GM19099 (cell line): ENCODE data around the gene GALNT2.

Experiments
- POLR2A ChIP-seq: IDR thresholded peaks from 3 replicates; pipeline ENCODE4 v1.6.1; 2011; ENCODE audit warnings: low read depth; ENCODE audit not compliant: insufficient read length; ENCODE audit errors: extremely low read depth

The GALNT2 gene

DNA sequence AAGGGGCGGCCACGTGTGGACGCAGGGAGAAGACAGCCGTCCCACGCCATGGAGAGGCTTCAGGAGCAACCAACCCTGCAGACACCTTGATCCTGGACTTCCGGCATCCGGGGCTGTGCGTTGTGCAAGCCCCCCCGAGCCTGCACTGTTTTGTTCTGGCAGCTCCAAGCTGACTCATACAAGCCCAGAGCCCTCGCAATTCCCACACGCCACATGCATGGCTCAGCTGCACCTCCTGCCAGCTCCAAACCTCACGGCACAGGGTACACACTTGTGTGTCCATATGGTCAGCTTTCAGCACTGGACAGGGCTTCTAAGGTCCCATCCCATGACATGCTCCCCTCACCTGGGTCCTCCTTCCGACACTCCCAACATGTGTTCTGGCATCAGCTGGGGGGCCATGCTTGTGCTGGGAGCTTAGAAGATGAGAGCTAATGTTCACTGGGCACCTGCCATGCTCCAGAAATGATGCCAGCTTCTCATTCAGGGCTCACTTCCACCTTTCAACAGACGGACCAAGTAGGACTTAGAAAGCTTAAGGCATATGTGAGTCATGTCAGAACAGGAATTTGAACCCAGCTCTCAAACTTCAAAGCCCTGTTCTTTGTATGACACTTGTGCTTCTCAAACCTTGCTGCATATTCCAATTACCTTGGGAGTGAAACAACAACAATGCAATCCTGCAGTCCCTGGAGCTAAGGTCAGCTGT is 221.8 kb downstream of the GALNT2 start:
- no peak for TF ChIP-seq POLR2A

DNA sequence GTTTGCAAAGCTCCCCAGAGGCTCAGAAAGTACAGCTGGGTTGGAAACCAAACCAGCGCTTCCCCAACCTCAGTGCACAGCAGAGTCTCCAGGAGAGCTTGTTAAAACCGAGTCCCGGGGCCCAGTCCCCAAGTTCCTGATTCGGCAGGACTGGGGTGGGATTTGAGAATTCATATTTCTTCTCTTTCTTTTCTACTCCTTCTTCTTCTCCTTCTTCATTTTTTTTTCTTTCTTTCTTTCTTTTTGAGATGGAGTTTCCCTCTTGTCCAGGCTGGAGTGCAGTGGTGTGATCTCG is 222.3 kb downstream of the GALNT2 start:
- no peak for TF ChIP-seq POLR2A

DNA sequence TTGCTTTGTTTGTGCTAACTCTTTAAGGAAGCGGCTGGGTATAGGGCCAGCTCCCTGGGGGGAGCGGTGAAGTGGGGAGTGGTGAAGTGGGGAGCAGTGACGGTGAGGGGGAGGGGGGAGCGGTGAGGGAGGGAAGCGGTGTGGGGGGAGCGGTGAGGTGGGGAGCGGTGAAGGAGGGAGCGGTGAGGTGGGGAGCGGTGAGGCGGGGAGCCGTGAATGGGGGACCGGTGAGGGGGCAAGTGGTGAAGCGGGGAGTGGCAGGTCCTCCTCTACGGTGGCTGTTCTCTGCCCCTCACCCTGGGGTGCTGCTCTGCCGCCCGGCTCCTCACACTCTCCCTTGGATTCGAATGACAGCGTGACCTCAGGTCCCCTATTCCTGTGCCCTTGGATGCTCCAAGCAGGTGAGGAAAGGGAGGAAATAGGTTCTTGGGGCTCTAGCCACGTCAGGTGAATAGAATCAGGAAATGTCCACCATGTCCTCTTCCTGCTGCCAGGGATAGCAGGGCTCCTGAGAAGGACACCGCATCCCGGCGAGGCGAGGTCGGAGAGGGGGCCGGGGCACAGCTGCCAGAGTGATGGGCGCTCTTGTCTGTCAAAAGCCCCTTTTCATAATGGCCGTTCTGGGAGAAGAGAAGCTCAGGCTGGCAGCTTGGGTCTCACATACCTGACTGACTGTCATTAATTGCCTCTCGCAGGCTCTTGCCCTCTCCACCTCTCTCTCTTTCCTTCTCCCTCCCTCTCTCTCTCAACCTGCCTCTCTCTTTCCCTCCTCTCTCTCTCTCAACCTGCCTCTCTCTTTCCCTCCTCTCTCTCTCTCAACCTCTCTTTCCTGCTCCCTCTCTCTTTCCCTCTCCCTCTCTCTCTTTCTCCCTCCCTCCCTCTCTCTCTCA is 224.9 kb downstream of the GALNT2 start:
- TF ChIP-seq POLR2A, result no peak

DNA sequence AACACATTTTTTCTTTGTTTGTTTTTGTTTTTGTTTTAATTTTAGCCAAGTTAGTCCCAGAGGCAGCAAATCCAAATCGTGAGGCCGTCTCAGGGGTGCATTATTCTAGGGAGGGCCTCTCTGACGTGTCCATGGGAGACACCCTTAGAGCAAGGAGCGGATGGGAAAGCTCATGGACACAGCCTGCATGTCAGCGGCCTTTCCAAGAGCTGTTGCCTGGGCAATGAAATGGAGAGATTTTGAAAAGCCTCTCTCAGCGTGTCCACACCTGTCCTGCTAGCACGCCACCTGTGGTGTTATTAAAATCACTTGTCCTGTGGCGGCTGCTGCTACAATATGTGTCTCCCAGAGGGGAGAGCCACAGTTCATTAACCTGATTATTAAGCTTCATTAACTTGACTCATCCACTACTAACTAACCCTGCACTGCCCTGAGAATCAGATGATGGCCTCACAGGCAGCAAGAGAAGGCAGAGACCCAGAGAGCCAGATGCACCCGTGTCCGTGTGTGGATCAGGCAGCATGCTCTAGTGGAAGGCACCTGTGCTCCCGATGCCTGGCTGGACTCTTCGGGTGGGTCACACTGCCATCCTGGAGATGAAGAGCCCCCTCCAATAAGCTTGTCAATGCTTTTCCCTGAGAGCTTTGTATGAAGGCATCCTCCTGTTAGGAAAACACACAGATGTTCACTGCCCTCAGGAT is 225.8 kb downstream of the GALNT2 start:
- TF ChIP-seq POLR2A, result no peak

DNA sequence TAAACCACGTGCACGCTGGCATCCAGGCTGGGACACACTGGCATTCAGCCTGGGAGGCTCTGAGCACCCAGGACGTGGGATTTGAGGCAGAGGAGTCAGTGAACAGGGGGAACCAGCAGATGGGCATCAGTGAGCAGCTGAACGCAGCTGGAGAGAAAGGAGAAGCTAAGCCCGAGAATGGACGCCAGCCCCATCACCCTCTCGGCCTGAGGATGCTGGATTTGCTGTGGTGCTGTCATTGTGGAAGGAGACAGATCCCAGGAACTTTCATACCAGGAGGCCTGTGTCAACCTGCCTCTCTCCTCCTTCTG is 226.3 kb downstream of the GALNT2 start:
- TF ChIP-seq POLR2A, result no peak

DNA sequence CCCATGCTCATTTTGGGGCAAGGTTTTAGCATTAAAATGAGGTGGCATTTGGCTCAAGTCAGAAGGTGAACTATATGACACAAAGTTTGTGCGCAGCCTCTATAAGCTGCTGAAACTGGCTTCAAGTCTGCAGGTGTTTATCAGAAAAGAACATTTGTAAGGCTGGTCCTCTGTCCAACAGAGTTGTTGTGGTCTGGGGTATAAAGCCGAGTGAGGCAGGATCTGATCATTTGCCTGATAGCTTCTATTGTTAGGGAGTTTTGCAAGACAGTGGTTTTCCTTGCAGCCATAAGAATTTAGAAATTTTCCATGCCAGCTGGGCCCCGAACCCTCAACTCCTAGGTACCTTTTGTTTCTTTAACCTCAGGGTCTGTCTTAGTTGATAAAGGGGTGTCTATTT is 228.3 kb downstream of the GALNT2 start:
- TF ChIP-seq POLR2A, result no peak

DNA sequence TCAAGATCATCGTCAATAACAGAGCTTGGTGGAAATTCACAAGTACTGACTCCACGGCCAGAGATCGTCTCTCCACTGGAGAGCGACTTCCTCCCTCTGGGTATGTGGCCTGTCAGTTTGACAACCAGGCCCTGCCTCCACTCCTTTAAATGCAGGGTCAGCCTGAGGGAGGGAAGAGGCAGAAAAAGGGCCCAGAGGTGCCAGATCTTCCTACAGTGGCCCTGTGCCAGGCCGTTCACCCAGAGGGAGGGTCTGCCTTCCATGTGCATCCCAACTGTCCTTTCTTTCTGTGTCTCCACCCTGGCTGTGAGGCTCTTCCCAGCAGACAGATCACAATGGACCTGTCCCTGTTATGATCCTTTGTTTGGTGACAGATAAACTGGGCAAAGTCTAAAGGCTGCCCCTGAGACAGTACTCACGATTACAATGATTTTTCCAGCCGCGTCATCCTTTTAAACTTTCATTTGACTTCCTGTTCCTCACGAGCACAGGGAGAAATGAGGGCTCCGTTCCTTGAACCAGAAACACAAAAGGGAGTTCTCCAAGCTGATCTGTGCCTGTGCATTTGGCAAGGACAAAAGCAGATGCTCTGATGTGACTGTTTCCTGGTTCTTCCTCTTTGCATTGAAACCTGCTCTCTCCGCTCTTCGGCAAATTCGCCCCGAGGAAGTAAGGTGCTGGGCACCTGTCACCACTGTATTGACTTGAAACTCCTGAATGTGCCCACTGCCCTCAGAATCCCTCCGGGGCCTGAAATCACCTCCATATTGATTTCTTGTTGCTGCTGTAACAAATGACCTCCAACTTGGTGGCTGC is 232.4 kb downstream of the GALNT2 start:
- no peak for TF ChIP-seq POLR2A

DNA sequence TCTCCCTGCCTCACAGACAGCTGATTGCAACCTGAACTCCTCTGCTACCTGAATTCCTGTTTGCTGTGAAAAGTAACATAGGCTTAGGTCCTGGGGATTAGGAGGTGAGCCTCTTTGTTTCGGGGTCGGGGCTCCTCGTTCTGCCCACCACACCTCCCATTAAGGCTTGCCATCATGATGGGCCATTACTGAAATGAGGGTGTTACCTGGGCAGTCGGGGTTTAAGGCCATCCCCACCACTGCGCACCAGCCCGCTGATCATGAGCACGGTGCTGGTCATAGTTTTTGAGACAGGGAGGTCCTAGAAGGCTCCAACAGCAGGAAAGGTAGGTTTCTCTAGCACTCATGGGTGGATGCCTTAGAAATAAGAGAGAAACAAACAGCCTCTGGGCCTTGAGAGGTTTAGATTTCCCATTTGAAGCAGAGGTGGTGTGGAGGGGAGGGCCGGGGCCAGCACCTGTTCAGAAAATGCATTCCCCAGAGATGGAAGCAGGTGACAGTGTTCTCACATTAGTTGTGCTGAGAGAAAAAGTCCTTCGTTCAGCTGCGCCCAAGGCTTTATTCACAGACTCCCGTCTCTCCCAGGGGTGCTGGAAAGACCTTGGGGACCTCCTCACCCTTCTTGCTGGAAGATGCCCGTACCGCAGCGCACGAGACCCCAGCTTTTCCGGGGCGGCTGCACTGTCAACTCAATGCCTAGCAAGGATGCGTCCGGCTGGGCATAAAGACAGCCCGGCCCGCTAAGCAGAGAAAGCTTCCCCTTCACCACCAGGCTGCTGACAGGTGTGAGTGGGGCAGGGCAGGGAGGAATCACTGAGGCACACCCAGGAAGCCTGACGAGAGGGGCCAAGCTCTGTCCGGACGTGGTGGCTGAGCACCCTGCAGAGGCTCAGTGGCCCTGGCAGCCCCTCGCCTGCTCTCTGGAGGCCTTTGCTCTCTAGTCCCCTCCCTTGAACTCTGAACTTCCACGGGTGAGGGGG is 233.6 kb downstream of the GALNT2 start:
- no peak for TF ChIP-seq POLR2A

DNA sequence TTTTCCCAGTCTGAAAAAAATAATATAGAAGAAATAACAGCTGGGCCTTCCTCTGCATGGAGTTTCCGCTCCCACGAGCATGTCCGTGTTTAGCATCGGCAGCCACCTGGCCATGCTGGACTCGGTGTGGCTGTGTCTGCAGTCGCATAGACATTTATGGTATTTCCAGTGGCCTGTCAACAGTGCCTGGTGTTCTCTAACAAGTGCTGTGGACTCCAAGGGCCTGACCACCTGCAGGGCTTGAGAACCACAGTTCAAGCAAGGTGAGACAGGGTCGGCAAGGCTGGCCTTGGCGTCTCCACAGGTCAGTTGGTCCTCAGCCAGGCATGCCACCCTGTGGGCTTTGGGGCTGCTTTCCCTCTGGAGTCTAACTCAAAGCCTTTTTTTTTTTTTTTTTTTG is 234.3 kb downstream of the GALNT2 start:
- no peak for TF ChIP-seq POLR2A

DNA sequence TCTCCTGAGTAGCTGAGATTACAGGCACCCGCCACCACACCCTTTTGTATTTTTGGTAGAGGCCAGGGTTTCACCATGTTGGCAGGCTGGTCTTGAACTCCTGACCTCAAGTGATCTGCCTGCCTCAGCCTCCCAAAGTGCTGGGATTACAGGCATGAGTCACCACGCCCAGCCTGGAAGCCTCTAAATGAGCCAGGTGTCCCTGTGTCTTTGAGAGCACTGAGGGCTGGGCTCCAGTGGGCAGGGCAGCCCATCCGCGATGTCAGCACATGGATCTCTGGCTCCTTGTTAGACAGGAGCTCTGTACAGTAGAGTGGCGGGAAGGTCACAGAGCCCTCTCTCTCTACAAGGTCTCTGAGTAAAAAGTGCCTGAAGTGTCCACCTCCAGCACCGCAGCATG is 234.8 kb downstream of the GALNT2 start:
- no peak for TF ChIP-seq POLR2A

DNA sequence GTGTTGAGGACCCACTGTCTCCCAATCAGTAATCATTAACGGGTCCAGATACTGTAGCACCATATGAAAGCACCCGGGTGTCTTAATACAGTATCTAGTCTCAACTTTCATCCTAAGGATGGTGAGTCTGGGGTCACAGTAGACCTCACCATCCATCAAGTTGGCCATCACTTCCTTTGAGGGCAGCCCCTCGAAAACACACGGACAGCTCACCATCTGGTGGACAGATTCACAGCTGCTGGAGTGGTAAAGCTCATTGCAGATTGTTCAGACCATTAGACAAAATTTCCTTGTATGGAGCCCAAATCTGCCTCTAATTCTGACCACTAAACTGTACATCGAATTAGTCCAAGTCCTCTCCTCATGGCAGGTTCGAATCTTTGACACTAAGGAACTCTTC is 236.0 kb downstream of the GALNT2 start:
- no peak for TF ChIP-seq POLR2A

DNA sequence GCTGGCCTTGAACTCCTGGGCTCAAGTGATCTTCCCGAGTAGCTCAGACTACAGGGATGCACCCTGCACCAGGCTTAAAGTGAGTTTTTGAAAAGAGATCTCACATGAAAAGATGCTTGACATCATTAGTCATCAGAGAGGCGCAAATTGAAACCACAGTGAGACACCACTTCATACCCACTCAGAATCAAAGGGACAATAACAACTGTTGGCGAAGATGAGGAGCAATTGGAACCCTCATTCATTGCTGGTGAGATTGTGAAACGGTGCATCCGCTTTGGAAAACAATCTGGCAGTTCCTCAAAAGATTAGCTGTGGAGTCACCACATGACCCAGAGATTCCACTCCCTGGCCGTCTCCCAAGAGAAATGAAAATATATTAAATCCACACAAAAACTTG is 236.8 kb downstream of the GALNT2 start:
- no peak for TF ChIP-seq POLR2A

DNA sequence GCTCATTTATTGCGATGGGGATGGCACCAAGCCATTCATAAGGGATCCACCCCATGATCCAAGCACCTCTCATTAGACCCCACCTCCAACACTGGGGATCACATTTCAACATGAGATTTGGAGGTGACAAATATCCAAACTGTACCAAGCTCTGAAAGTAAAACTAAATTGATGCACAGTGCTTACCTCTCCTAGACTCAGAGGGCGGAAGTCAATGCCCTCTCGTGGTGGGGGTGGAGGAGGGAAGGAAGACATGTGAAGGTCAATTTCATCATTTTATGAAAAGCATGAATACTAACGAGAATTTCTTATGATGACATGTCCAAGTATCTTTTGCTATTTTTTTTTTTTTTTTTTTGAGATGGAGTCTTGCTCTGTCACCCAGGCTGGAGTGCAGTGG is 239.1 kb downstream of the GALNT2 start:
- TF ChIP-seq POLR2A, result no peak

DNA sequence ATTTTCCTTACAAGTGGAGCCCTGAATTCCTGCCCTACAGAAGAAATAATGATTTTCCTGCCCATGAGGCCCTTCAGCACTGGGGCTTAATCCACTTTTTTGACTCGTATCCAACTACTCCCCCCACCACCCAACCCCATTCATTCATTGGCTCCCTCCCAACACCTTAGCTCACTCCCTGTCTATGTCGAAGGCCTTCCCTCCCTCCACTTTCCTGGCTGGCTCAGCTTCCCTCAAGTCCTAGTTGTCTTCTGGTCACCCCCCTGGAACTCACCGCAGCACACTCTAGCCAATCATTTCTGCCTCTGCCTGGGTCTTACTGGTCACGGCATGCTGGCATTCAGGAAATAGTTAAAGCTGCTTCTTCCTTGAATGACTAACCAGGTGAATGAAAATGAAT is 240.2 kb downstream of the GALNT2 start:
- no peak for TF ChIP-seq POLR2A
